HG03066 (cell line): Measurements from ENCODE around the gene ALKBH3.

Source experiments
- ATAC-seq: cut with Tn5 transposase; IDR thresholded peaks from one replicate; pipeline ENCODE4 v1.9.1; 2021; ENCODE audit warnings: low read depth; ENCODE audit not compliant: unreplicated experiment

The ALKBH3 gene

GRCh38 chr11:43892851-43893250, 12.2 kb downstream of the ALKBH3 start:
- ATAC-seq: no peak

- ATAC-seq: no peak
Measured at GRCh38 chr11:43894546-43894945, 13.9 kb downstream of the ALKBH3 start.

GRCh38 chr11:43895601-43896000, 15.0 kb downstream of the ALKBH3 start:
- ATAC-seq: no peak

- ATAC-seq: no peak
Measured at GRCh38 chr11:43898574-43898973, 17.9 kb downstream of the ALKBH3 start.

- no peak for ATAC-seq
Measured at GRCh38 chr11:43899094-43899493, 18.5 kb downstream of the ALKBH3 start.

DNA sequence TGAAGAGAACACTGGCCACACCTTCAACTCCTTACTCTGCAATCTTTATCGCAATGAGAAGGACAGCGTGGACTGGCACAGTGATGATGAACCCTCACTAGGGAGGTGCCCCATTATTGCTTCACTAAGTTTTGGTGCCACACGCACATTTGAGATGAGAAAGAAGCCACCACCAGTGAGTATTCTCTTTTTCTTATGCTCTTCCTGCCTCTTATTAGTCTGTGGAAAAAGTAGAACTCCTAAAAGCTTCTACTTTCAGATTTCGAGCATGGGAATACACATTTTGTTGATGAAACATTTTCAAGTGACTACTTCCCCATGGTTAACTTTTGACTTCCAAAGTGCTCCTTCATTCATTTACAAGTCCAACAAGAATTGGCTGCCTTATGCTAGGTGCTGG, 20.9 kb downstream of the ALKBH3 start:
- ATAC-seq: no peak

- ATAC-seq: no peak
Measured at GRCh38 chr11:43903078-43903477, 22.4 kb downstream of the ALKBH3 start.

DNA sequence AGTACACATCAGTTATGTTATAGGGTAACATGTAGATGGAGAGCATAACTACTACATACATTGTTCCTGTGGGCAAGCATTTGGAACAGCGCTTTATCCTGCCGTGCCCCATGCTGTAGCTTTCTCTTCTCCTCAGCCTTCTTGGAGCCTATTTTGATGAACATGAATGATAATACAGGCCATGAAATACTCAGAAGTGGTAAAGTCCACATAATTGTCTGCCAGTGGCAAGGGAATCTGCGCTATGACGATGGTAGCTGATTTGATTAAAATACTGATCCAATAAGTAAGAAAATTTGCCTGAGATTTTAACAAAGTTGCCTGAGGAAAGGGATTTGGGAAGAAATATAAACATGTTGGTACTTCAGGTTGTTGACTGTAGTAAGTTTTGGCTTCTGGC, 23.3 kb downstream of the ALKBH3 start:
- ATAC-seq: no peak

- ATAC-seq: no peak
Measured at GRCh38 chr11:43904742-43905535, 24.3 kb downstream of the ALKBH3 start.

GRCh38 chr11:43905813-43906241, 25.2 kb downstream of the ALKBH3 start:
- no peak for ATAC-seq

DNA sequence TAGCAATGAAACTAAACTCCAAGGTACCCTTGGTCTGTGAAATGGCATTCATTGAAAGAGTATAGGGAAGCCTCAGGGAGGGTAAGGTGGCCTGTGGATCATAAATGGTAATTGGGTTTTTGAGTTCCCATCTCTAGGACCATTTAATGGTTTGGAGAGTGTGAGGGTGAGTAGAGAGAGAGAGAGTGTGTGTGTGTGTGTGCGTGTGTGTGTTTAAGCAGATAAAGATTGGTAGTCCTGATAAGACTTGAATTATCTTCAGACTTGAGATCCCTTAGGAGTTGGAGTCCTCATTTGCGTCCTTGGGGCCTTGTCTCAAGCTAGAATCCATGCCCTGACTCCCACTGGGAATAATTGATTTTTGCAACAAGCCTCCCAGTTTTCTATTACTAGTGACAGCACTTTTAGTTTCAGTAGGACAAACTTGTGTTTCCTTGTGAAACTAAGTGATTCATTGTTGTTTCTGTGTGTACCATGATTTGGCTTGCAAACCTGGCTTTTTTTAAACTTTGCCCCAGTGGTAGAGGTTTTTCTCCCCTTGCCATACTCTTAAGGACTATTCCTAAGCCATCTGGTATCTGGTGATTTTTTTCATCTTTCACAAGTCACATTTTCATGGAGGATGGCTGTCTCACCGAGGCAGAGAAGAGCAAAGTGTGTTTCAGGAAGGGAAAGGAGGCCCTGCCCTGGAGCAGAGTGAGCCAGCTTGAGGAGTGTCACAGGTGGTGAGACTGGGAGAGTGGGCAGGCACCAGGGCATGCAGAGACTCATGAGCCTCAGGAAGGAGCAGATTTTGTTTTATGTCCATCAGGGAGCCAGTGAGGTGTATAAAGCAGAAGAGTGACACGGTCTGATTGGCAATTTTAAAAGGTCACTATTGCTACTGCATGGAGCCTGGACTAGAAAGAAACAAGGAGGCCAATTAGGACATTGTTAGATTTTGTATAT, 26.7 kb downstream of the ALKBH3 start:
- ATAC-seq: no peak

GRCh38 chr11:43908191-43908590, 27.6 kb downstream of the ALKBH3 start:
- ATAC-seq: no peak

GRCh38 chr11:43908683-43909082, 28.1 kb downstream of the ALKBH3 start:
- no peak for ATAC-seq

DNA sequence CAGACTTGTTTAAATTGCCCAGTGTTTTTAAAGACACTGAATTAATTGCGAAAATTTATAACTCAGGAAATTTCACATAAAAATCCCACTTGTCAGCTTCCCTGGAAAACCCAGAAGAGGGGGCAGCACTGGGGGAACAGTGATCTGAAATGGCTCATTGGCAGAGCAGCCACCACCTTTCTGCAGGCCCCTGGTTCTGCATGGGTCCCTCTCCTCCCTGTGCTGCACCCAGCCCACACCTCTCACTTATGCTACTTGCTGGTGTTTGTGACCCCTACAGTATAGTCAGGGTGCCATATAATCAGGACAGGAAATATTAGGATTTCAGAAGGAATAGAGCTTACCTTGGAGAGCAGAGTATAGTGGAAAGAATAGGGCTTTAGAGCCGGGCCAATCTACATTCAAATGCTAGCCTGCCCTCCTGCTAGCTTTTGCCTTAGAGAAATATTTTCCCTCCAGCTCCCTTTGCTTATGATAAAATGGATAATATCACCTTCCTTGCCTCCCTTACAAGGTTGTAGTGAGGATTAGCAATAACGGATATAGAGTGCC, 33.3 kb downstream of the ALKBH3 start:
- no peak for ATAC-seq

GRCh38 chr11:43914466-43914865, 33.8 kb downstream of the ALKBH3 start:
- ATAC-seq: no peak

DNA sequence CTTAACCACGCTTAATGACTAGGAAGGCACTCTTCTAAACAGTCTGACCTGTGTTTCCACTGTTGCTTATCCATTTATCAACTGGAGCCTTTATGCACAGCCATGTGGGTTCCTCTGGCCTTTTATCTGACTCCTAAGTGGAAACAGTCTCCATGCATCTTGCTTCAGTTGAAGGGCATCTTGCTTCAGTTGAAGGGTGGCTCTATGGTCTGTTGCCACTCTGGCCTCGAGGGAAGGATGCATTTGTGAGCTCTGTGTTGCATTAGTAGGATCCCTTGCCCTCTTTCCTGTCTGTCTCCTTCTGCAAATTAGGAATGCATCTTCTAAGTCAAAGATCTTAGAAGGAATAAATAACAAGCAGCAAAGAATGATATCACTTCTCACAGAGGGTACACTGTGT, 36.0 kb downstream of the ALKBH3 start:
- no peak for ATAC-seq

- no peak for ATAC-seq
Measured at GRCh38 chr11:43917851-43918250, 37.2 kb downstream of the ALKBH3 start.

DNA sequence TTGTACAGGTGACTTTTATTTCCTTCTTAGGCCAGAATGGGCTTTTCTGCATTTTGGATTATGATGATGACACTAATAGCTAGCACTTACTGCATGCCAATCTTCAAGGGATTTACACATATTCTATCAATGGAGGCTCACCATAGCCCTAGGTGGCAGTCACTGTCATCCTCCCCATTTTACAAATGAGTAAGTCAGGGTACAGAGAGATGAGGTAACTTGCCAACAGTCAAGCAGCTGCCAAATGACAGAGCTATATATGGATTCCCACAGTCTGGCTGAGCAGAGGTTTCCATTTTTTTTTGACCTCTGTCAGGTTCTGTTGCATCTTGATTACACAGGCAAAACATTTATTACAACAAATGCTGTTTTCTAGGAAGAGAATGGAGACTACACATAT, 38.0 kb downstream of the ALKBH3 start:
- ATAC-seq: no peak

DNA sequence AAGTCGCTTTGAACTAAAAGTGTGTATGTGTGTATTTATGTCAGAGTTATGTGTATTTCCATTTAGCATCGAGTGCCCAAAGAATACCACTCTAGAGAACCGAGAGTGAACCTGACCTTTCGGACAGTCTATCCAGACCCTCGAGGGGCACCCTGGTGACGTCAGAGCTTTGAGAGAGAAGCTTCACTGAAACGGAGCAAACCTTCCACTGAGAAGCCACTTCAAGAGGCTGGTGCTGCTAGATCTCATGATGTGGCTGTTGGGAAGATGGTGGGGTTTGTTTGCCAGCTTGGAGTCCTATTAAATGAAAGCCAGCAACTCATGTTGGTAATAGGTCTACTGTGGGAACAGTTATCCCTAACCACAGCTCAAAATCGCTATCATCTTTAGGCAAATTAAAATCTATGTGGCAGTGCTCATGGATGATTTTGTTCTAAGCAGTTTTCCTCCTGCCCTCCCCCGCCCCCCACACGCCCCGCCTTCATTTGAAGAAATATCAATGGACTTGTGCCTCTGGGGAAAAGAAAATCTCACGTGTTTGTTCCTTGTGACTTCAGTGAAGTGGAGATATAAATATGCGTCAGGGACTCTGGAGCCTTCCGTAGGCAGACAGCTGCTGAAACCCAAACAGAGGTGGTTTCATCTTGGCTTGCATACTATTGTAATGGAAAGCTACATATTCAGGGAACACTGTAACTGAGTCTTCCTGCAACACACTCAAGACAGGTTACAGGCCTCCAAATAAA, 39.4 kb downstream of the ALKBH3 start:
- no peak for ATAC-seq

DNA sequence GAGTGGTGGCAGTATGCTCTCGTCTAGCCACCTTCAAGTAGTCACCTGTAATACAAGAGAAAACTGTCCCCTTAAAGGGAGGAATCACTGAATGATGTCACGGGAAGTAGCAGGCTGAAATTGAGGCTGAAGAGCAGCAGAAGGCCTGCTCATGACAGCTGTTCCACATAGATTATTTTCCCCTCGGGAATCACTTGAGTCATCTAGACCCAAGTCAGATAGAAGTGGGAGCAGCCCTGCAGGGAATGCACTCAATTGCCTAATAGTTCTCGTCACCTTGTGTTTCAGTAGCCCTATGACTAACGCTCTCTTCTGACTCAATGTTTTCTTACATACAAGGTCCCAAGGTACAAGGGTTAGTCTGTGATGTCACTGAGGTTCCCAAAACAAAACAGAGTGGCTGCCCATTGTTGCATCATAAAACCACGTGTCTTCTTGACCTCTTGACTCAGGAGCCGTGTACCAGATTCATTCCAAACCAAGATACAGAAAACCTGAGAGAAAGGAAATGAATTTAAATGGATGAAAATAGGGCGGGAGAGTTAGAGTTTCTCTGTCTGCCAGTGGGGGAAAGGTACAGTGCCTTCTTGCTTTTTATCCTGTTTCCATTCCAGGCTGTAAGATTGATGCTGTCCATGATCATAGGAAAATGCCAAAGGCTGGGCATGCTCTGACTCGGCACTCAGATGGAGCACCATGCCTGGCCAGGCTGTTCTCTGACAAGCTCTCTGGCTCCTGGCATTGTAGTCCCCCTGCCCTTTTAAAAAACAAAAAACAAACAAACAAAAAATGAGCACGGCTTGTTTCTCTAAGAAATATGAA, 40.2 kb downstream of the ALKBH3 start:
- ATAC-seq: no peak
